Liver (tissue), 9 donors: ENCODE results near the gene STAT6. TPM values are rescaled to one million over a fixed set of nuclear protein-coding genes. Genes with fewer than 3 reads are reported as not detected.

Experiments
- DNase-seq: peaks from one replicate; pipeline ENCODE4 v3.0.0-alpha.2; 2017; ENCODE audit warnings: low spot score
- H3K27ac ChIP-seq, 2 donors: one replicate each; pipeline ENCODE4 v1.7.0; 2013; ENCODE audit warnings: inconsistent platforms in 2 of 2, low read length in 2 of 2, control low read depth in 1 of 2, low read depth in 1 of 2, mild to moderate bottlenecking in 1 of 2
- H3K27me3 ChIP-seq, 4 donors: one replicate each; pipeline versions ENCODE4 v1.6.1 to v1.7.0; 2013; ENCODE audit warnings: low read length in 3 of 4, inconsistent platforms in 1 of 4, mild to moderate bottlenecking in 1 of 4, moderate library complexity in 1 of 4; ENCODE audit not compliant: control insufficient read depth in 4 of 4, insufficient read depth in 4 of 4
- H3K36me3 ChIP-seq, 4 donors: one replicate each; pipeline versions ENCODE4 v1.6.1 to v1.7.0; 2013; ENCODE audit warnings: low read length in 3 of 4, mild to moderate bottlenecking in 3 of 4, low read depth in 1 of 4, moderate library complexity in 1 of 4; ENCODE audit not compliant: control insufficient read depth in 4 of 4, insufficient read depth in 3 of 4
- H3K4me1 ChIP-seq, 4 donors: one replicate each; pipeline versions ENCODE4 v1.6.1 to v1.7.0; 2013; ENCODE audit warnings: low read length in 3 of 4, mild to moderate bottlenecking in 3 of 4, moderate library complexity in 1 of 4; ENCODE audit not compliant: control insufficient read depth in 4 of 4, insufficient read depth in 4 of 4
- H3K4me3 ChIP-seq, 3 donors: one replicate each; pipeline versions ENCODE4 v1.6.1 to v1.7.0; 2013; ENCODE audit warnings: low read length in 3 of 3, control low read depth in 1 of 3, low read depth in 1 of 3, mild to moderate bottlenecking in 1 of 3
- H3K9ac ChIP-seq, 2 donors: one replicate each; pipeline ENCODE4 v1.7.0; 2013; ENCODE audit warnings: low read length in 2 of 2, mild to moderate bottlenecking in 2 of 2, moderate library complexity in 2 of 2, control low read depth in 1 of 2, low read depth in 1 of 2
- H3K9me3 ChIP-seq, 4 donors: one replicate each; pipeline versions ENCODE4 v1.6.1 to v1.7.0; 2013; ENCODE audit warnings: low read length in 3 of 4; ENCODE audit not compliant: control insufficient read depth in 4 of 4
- CTCF ChIP-seq: fragments of 150-350 bp; IDR thresholded peaks from 2 replicates; pipeline ENCODE4 v1.5.1; 2017; ENCODE audit warnings: improper control_type of control experiment, low read depth, low read length; ENCODE audit not compliant: missing input control
- EGR1 ChIP-seq, 2 donors: IDR thresholded peaks; 2 replicates each; pipeline ENCODE4 v1.6.1; 2016 to 2018; ENCODE audit warnings: antibody characterized with exemption in 2 of 2, low read depth in 2 of 2
- FOXA1 ChIP-seq: IDR thresholded peaks from 2 replicates; pipeline ENCODE4 v1.6.1; 2016; ENCODE audit warnings: antibody characterized with exemption
- FOXA2 ChIP-seq: IDR thresholded peaks from 2 replicates; pipeline ENCODE4 v1.6.1; 2016; ENCODE audit warnings: antibody characterized with exemption
- HNF4A ChIP-seq, 2 donors: conservative IDR thresholded peaks; 2 replicates each; pipeline ENCODE4 v1.6.1; 2016; ENCODE audit warnings: antibody characterized with exemption in 2 of 2, mild to moderate bottlenecking in 2 of 2
- RAD21 ChIP-seq, 2 donors: IDR thresholded peaks; 2 replicates each; pipeline ENCODE4 v1.6.1; 2016; ENCODE audit warnings: antibody characterized with exemption in 2 of 2, mild to moderate bottlenecking in 2 of 2
- SP1 ChIP-seq: IDR thresholded peaks from 2 replicates; pipeline ENCODE4 v1.6.1; 2018; ENCODE audit warnings: antibody characterized with exemption, mild to moderate bottlenecking
- TAF1 ChIP-seq: conservative IDR thresholded peaks from 2 replicates; pipeline ENCODE4 v1.6.1; 2016; ENCODE audit warnings: antibody characterized with exemption, mild to moderate bottlenecking
- WGBS: extraction: QIAGEN DNeasy Blood & Tissue Kit; methylation state at CpG from one replicate; pipeline ENCODE4 v1.1.7; 2013; 5-methylcytosine and 5-hydroxymethylcytosine counted together
- polyA plus RNA-seq, 2 donors: library from polyadenylated mRNA; stranded (reverse) in 1 of 2; unstranded in 1 of 2; fragments of 200-250 nt in 1 of 2; fragments of >200 nt in 1 of 2; fragmentation: Nextera tagmentation in 1 of 2; extraction: Ambion mirVana in 1 of 2; gene quantifications; one replicate each; pipeline versions ENCODE4 v1.2.1 to v1.2.3, GENCODE V29; 2013 to 2015
- total RNA-seq, 2 donors: library from RNA; depleted of rRNA; stranded (reverse); fragments of >200 nt; gene quantifications; one replicate each; pipeline ENCODE4 v1.2.3, GENCODE V29; 2014
- TF ChIP-seq, protein P1 (sequence below): IDR thresholded peaks from 2 replicates; pipeline ENCODE4 v1.6.1; 2016; ENCODE audit warnings: antibody characterized with exemption
- donor health status: healthy.
- donor health status: healthy.
- donor health status: healthy.
- donor health status: healthy.
- donor health status: healthy.

The STAT6 gene
- total and polyA plus RNA-seq, 4 donors, result 27.4 to 57.4 (median 43.6) TPM

DNA sequence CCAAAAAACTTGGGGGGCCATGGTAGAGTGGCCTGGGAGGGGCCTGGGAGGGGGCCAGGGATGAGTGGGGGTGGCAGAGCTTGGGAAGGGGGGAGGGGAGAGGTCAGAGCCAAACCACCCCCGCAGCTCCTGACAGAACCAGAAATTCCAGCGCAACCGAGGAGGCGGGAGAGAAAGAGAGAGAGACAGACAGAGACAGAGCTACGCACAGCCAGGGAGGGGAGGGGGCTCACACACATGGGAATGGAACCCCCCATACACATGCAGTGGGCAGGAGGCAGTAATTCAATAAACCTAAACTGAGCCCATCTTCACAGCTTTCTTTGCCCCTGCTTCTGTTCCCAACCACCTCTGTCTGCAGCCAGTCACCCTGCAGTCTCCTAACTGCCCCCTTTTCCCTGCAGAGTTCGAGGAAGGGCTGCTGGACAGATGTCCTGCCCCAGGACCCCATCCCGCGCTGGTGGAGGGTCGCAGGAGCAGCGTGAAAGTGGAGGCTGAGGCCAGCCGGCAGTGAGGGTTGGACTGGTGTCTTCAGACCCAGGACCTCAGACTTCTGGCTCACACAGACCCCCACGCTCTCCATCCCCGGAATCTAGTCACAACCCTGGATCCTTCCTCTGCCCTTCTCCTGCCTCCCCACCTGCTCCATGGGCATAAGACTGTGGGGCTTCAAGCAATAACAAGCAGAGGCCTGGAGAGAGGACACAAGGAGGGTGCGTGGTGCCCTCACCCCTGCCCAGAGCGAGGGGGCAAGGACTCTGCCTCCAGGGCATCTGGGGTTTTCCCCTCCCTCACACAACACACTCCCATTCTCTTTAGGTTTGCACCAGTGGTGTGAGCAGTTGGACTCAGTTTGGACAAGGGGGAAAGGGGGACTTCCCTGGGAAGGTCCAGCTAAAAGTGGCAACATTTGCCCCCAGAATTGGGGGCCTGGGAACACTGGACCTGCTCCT is 16.7 kb downstream of the STAT6 start:
- WGBS, result 66% methylated on average over 15 of the region's 15 CpGs
- DNase-seq, result no peak
- TF ChIP-seq HNF4A (conservative IDR thresholded peaks at IDR 0.05) (no peak), EGR1 (IDR thresholded peaks at IDR 0.05; ENCODE audit: low read depth in 2 of 2) (peak in 1 of 2 donors; percentile 0)
- Histone ChIP-seq H3K36me3 (peaks cover 13 to 61% (median 44%) of the 10 kb centered on the region in 4 donors), H3K9ac (peak overlapping the region in 1 of 2 donors; percentile 48), H3K4me3 (no peak overlapping the region), H3K27ac (peak overlapping the region; percentile 42 to 83), H3K27me3 (no peaks in the 10 kb centered on the region), H3K4me1 (peaks cover 6 to 47% (median 21%) of the 10 kb centered on the region in 4 donors), H3K9me3 (no peaks in the 10 kb centered on the region)

DNA sequence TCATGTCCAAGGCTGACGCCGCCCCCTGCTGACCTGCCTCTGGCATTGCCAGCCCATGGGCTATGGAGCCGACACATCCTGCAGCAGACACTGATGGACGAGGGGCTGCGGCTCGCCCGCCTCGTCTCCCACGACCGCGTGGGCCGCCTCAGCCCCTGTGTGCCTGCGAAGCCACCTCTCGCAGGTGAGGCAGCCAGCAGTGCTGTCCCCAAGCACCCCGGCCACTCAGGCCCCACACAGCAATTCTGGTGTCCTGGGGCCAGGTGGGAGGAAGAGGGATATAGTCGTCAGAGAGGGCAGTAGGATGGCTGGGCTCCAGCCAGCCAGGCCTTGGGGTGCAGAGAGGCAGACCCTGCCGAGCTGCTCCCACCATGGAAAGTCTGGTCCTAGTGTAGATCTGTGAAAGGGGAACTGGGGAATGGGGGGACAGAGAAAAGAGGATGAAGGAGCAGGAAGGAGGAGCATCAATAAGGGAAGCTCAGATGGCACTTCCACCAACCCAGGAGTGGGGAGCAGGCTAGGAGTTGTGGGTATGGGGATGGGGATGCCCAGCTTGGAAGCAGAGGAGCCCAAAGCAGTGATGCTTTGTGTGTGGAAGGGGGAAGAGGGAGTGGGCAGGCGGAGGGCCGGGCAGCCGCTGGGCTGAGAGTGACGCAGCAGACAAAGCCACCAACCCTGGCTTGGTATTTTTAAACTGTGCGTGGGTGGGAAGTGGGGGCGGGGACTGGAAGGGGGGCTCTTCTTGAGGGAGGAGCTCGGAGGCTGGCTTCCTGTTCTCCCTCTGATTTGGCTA is 17.6 kb downstream of the STAT6 start:
- TF ChIP-seq SP1 (no peak), CTCF (peak; percentile 45), HNF4A (conservative IDR thresholded peaks at IDR 0.05) (no peak), RAD21 (IDR thresholded peaks at IDR 0.05) (peak; percentile 38 to 68), TAF1 (no peak), EGR1 (IDR thresholded peaks at IDR 0.05; ENCODE audit: low read depth in 2 of 2) (peak; percentile 76 to 96)
- TF ChIP-seq, protein P1, sequence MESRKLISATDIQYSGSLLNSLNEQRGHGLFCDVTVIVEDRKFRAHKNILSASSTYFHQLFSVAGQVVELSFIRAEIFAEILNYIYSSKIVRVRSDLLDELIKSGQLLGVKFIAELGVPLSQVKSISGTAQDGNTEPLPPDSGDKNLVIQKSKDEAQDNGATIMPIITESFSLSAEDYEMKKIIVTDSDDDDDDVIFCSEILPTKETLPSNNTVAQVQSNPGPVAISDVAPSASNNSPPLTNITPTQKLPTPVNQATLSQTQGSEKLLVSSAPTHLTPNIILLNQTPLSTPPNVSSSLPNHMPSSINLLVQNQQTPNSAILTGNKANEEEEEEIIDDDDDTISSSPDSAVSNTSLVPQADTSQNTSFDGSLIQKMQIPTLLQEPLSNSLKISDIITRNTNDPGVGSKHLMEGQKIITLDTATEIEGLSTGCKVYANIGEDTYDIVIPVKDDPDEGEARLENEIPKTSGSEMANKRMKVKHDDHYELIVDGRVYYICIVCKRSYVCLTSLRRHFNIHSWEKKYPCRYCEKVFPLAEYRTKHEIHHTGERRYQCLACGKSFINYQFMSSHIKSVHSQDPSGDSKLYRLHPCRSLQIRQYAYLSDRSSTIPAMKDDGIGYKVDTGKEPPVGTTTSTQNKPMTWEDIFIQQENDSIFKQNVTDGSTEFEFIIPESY, result no peak
- H3K4me3 ChIP-seq, result no peak overlapping the region
- peaks cover 13 to 52% (median 37%) of the 10 kb centered on the region in 4 donors for H3K36me3 ChIP-seq
- 53% methylated on average over 24 of the region's 24 CpGs for WGBS
- no peak for DNase-seq
- H3K9ac ChIP-seq, result no peak overlapping the region
- peak overlapping the region; percentile 25 to 83 for H3K27ac ChIP-seq
- H3K4me1 ChIP-seq, result peaks cover 6 to 48% (median 22%) of the 10 kb centered on the region in 4 donors
- no peaks in the 10 kb centered on the region for H3K9me3 ChIP-seq
- no peaks in the 10 kb centered on the region for H3K27me3 ChIP-seq

DNA sequence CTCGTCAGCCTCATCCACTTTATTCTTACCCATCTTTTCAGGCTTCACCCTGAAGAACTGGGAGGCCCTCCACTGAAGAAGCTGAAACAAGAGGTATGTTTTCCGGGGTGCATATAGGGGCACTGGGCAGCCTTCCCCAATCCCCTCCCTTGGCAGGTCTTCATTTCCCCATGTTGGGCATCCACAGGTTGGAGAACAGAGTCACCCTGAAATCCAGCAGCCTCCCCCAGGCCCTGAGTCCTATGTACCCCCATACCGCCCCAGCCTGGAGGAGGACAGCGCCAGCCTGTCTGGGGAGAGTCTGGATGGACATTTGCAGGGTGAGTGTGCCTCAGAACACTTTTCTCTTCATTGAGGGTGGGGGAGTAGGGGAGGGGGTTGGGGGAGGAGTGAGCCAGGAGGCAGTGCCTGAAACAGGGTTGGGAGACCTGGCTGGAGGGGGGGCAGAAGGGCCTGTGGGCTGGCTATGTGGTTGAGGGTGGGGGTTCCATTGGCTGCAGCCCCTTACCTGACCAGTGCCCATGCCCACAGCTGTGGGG is 18.2 kb downstream of the STAT6 start:
- no peak overlapping the region for H3K9ac ChIP-seq
- peaks cover 13 to 46% (median 32%) of the 10 kb centered on the region in 4 donors for H3K36me3 ChIP-seq
- TF ChIP-seq FOXA2, result no peak
- TF ChIP-seq EGR1 (IDR thresholded peaks at IDR 0.05; ENCODE audit: low read depth in 2 of 2), result no peak
- no peak for TF ChIP-seq FOXA1
- TF ChIP-seq, protein P1, result no peak
- no peaks in the 10 kb centered on the region for H3K27me3 ChIP-seq
- no peak for DNase-seq
- H3K9me3 ChIP-seq, result no peaks in the 10 kb centered on the region
- H3K27ac ChIP-seq, result peak overlapping the region in 1 of 2 donors; percentile 83
- WGBS, result 89% methylated on average over 4 of the region's 4 CpGs
- H3K4me1 ChIP-seq, result peaks cover 9 to 53% (median 27%) of the 10 kb centered on the region in 4 donors
- H3K4me3 ChIP-seq, result no peak overlapping the region
